GM18505 (cell line): ENCODE data around the gene RANBP10.

Source experiments
- ATAC-seq: cut with Tn5 transposase; IDR thresholded peaks from one replicate; pipeline ENCODE4 v1.9.1; 2021; ENCODE audit not compliant: unreplicated experiment
- POLR2A ChIP-seq: IDR thresholded peaks from 4 replicates; pipeline ENCODE4 v1.6.1; 2011; ENCODE audit warnings: borderline replicate concordance; ENCODE audit not compliant: insufficient read depth, insufficient read length; ENCODE audit errors: extremely low read depth

Gene RANBP10

GRCh38 chr16:67719778-67720144, 86.6 kb downstream of the RANBP10 start:
- TF ChIP-seq POLR2A, result no peak
- peak; percentile 16 for ATAC-seq

- TF ChIP-seq POLR2A, result peak; percentile 98
- ATAC-seq, result peak; percentile 80
Observed at GRCh38 chr16:67719048-67719777, 87.1 kb downstream of the RANBP10 start, which contains the start of gene GFOD2. TSS of gene GFOD2 (minus strand) at chr16:67719316. CDS start at chr16:67685715, 33,601 bp downstream.

- ATAC-seq, result peak; percentile 33
- TF ChIP-seq POLR2A, result no peak
Observed at GRCh38 chr16:67718668-67719047, 87.7 kb downstream of the RANBP10 start.

- no peak for ATAC-seq
- TF ChIP-seq POLR2A, result no peak
Observed at GRCh38 chr16:67716097-67716496, 90.3 kb downstream of the RANBP10 start.

- no peak for TF ChIP-seq POLR2A
- no peak for ATAC-seq
Observed at GRCh38 chr16:67714522-67714921, 91.8 kb downstream of the RANBP10 start.

- no peak for TF ChIP-seq POLR2A
- no peak for ATAC-seq
Observed at GRCh38 chr16:67713647-67714273, 92.6 kb downstream of the RANBP10 start.

DNA sequence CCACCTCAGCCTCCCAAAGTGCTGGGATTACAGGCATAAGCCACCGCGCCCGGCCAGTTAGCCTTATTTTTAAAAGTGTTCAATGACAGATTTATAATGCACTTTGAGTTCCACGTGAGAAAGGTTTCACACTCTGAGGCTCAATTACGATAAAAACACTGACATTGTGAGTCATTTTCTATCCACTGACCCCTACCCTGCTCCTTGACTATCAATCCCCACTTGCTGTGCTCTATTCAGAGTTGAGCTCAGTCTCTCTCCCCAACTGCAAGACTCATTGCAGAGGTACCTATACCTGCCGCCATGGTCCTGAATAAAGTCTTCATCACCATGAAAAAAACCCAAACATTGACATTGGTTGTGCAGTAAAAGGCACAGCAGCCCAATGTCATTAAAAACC, 95.8 kb downstream of the RANBP10 start:
- no peak for TF ChIP-seq POLR2A
- no peak for ATAC-seq

DNA sequence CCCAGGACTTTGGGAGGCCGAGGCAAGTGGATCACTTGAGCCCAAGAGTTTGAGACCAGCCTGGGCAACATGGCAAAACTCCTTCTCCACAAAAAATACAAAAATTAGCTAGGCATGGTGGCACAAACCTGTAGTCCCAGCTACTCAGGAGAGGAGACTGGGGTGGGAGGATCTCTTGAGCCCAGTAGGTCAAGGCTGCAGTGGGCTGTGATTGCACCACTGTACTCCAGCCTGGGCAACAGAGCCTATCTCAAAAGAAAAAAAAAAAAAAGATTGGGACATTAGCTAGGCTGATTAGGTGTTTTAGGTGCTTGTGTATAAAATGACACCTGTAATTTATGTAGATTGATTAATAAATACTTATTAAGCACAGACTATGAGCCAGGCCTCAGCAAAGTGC, 97.3 kb downstream of the RANBP10 start:
- no peak for ATAC-seq
- TF ChIP-seq POLR2A, result no peak

GRCh38 chr16:67708368-67708771, 98.0 kb downstream of the RANBP10 start:
- no peak for TF ChIP-seq POLR2A
- no peak for ATAC-seq

- TF ChIP-seq POLR2A, result no peak
- ATAC-seq, result no peak
Observed at GRCh38 chr16:67707790-67708189, 98.6 kb downstream of the RANBP10 start.

DNA sequence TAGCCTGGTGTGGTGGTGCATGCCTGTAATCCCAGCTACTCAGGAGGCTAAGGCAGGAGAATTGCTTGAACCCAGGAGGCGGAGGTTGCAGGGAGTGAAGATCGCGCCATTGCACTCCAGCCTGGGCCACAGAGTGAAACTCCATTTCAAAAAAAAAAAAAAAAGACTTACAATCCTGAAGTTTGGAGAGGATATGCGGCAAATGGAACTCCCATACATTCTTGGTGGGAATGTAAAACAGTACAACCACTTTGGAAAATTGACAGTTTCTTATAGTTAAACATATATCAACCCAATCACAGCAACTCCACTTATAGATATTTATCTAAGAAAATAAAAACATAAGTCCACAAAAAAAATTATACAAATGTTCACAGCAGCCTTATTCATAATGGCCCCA, 99.2 kb downstream of the RANBP10 start:
- ATAC-seq, result no peak
- TF ChIP-seq POLR2A, result no peak

GRCh38 chr16:67704110-67704509, 102.2 kb downstream of the RANBP10 start:
- no peak for ATAC-seq
- TF ChIP-seq POLR2A, result no peak

DNA sequence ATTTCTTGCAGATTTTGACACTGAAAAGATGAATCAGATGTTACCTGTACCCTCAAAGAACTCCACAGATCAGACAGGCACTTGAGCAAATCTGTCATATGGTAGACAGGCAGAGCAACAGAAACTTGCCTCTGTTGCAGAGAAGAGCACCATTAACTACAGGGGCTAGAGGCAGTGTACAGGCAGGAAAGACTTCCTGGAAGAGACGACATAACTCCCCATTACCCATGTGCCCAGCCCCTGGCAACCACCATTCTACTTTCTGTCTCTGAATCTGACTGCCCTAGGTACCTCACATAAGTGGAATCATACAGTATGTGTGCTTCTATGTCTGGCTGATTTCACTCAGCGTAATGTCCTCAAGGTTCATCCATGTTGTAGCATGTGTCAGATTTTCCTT, 102.7 kb downstream of the RANBP10 start:
- no peak for ATAC-seq
- TF ChIP-seq POLR2A, result no peak

GRCh38 chr16:67702130-67702529, 104.2 kb downstream of the RANBP10 start:
- no peak for ATAC-seq
- TF ChIP-seq POLR2A, result no peak
